Astrocyte of the spinal cord (primary cell): ENCODE results near the gene HOXD8.

Experiments
- DNase-seq: peaks from one replicate; pipeline ENCODE4 v3.0.0; 2011; ENCODE audit warnings: low read depth, low spot score
- H3K4me3 ChIP-seq: 2 replicates; pipeline ENCODE4 v1.5.1; 2011; ENCODE audit warnings: low read depth, mild to moderate bottlenecking, low read length, moderate library complexity
- CTCF ChIP-seq: IDR thresholded peaks from 2 replicates; pipeline ENCODE4 v1.5.1; 2012; ENCODE audit warnings: low read depth, mild to moderate bottlenecking, low read length, inconsistent platforms
- in situ Hi-C: cut with HindIII; loops from 2 replicates; pipeline ENCODE4 v1.10.0; 2017; ENCODE audit warnings: low sequenced_read_pairs

Gene HOXD8

GRCh38 chr2:176174382-176174823 is 44.9 kb downstream of the HOXD8 start:
- peak overlapping the region; percentile 13 for H3K4me3 ChIP-seq
- TF ChIP-seq CTCF: no peak
- no peak for DNase-seq
- in situ Hi-C loops: no loop called here

GRCh38 chr2:176174824-176175708 is 45.6 kb downstream of the HOXD8 start:
- DNase-seq: no peak
- in situ Hi-C loops: no loop called here
- peak overlapping the region; percentile 13 for H3K4me3 ChIP-seq
- no peak for TF ChIP-seq CTCF

GRCh38 chr2:176175709-176176607 is 46.5 kb downstream of the HOXD8 start:
- no peak overlapping the region for H3K4me3 ChIP-seq
- in situ Hi-C loops: no loop called here
- no peak for DNase-seq
- no peak for TF ChIP-seq CTCF

- H3K4me3 ChIP-seq: no peak overlapping the region
- TF ChIP-seq CTCF: no peak
- no peak for DNase-seq
- in situ Hi-C loops: no loop called here
Observed at GRCh38 chr2:176177580-176178037, 48.1 kb downstream of the HOXD8 start.

- no peak for TF ChIP-seq CTCF
- DNase-seq: peak; percentile 53
- peak overlapping the region; percentile 24 for H3K4me3 ChIP-seq
- in situ Hi-C loops: no loop called here
Observed at GRCh38 chr2:176178038-176178756, 48.7 kb downstream of the HOXD8 start.

- in situ Hi-C loops: no loop called here
- no peak for DNase-seq
- H3K4me3 ChIP-seq: no peak overlapping the region
Observed at GRCh38 chr2:176178757-176179295, 49.3 kb downstream of the HOXD8 start.

More at GRCh38 chr2:176178757-176179295, 49.3 kb downstream of the HOXD8 start:
- no peak for TF ChIP-seq CTCF
